OCI-LY1 (cell line): ENCODE measurements around the gene NABP2.
A peak's percentile ranks its signal among the peaks of the same experiment; 100 is the strongest.

Experiments used
- H2AFZ ChIP-seq: fragments of 200-600 bp; sonication (generic), shearing (Covaris generic); 2 replicates; pipeline ENCODE4 v1.6.0; 2014; ENCODE audit warnings: antibody characterized with exemption, mild to moderate bottlenecking, low read length
- H3F3A ChIP-seq: fragments of 200-600 bp; sonication (generic), shearing (Covaris generic); 2 replicates; pipeline ENCODE4 v1.6.0; 2014; ENCODE audit warnings: mild to moderate bottlenecking, antibody characterized with exemption, low read length, moderate library complexity; ENCODE audit not compliant: insufficient read depth
- H3K27ac ChIP-seq: fragments of 200-600 bp; sonication (generic); 2 replicates; pipeline ENCODE4 v1.5.1; 2014; ENCODE audit warnings: low read length, mixed run types, mild to moderate bottlenecking, low read depth; ENCODE audit not compliant: poor library complexity, severe bottlenecking
- H3K27me3 ChIP-seq: fragments of 200-600 bp; sonication (generic); 2 replicates; pipeline ENCODE4 v1.6.0; 2014; ENCODE audit warnings: antibody characterized with exemption, mild to moderate bottlenecking, low read length, moderate library complexity; ENCODE audit not compliant: insufficient read depth
- H3K36me3 ChIP-seq: fragments of 200-600 bp; sonication (generic); 2 replicates; pipeline ENCODE4 v1.6.1; 2014; ENCODE audit warnings: mild to moderate bottlenecking, antibody characterized with exemption, low read length, moderate library complexity, mixed read lengths; ENCODE audit not compliant: insufficient read depth
- H3K4me1 ChIP-seq: fragments of 200-600 bp; sonication (generic); 2 replicates; pipeline ENCODE4 v1.5.1; 2014; ENCODE audit warnings: mild to moderate bottlenecking, low read length, moderate library complexity; ENCODE audit not compliant: insufficient read depth, severe bottlenecking
- H3K4me2 ChIP-seq: fragments of 200-600 bp; sonication (generic), shearing (Covaris generic); 2 replicates; pipeline ENCODE4 v1.6.1; 2014; ENCODE audit warnings: low read length
- H3K4me3 ChIP-seq: fragments of 200-600 bp; sonication (generic); 2 replicates; pipeline ENCODE4 v1.5.1; 2014; ENCODE audit warnings: low read length, low read depth, mild to moderate bottlenecking, mixed read lengths; ENCODE audit not compliant: poor library complexity, severe bottlenecking
- H3K79me2 ChIP-seq: fragments of 200-600 bp; shearing (Covaris generic); 2 replicates; pipeline ENCODE4 v1.6.1; 2016; ENCODE audit warnings: mixed run types, low read length, mixed read lengths; ENCODE audit not compliant: insufficient read depth
- H3K9ac ChIP-seq: fragments of 200-600 bp; sonication (generic), shearing (Covaris generic); 2 replicates; pipeline ENCODE4 v1.6.1; 2014; ENCODE audit warnings: mild to moderate bottlenecking, low read length, mixed read lengths
- H3K9me2 ChIP-seq: fragments of 200-600 bp; sonication (generic), shearing (Covaris generic); 2 replicates; pipeline ENCODE4 v1.6.1; 2014; ENCODE audit warnings: low read depth, mild to moderate bottlenecking, low read length, mixed read lengths
- H3K9me3 ChIP-seq: fragments of 200-600 bp; shearing (Covaris generic); 2 replicates; pipeline ENCODE4 v1.6.1; 2014; ENCODE audit warnings: low read length, mixed read lengths
- H4K20me1 ChIP-seq: fragments of 200-600 bp; sonication (generic), shearing (Covaris generic); 2 replicates; pipeline ENCODE4 v1.6.0; 2016; ENCODE audit warnings: mild to moderate bottlenecking, low read length; ENCODE audit not compliant: insufficient read depth
- CTCF ChIP-seq: fragments of 200-600 bp; sonication (generic), shearing (Covaris generic); IDR thresholded peaks from 2 replicates; pipeline ENCODE4 v1.5.1; 2017; ENCODE audit warnings: mild to moderate bottlenecking, antibody characterized with exemption, low read length, moderate library complexity, mixed read lengths
- EZH2 ChIP-seq: fragments of 200-600 bp; sonication (generic), shearing (Covaris generic); IDR thresholded peaks from 2 replicates; pipeline ENCODE4 v1.8.0; 2017; ENCODE audit warnings: borderline replicate concordance, mixed run types, mild to moderate bottlenecking, antibody characterized with exemption, low read length, moderate library complexity, mixed read lengths

The NABP2 gene

GRCh38 chr12:56188131-56188777 is 35.9 kb upstream of the NABP2 start:
- H3K9ac ChIP-seq = peak overlapping the region; percentile 95
- peaks cover 24% of the 10 kb centered on the region for H3K79me2 ChIP-seq
- no peaks in the 10 kb centered on the region for H3K9me3 ChIP-seq
- H3K9me2 ChIP-seq = no peaks in the 10 kb centered on the region
- H4K20me1 ChIP-seq = no peaks in the 10 kb centered on the region
- TF ChIP-seq EZH2 (no peak), CTCF (no peak)
- peak overlapping the region; percentile 94 for H3K4me2 ChIP-seq
- H3K4me3 ChIP-seq = peak overlapping the region; percentile 98
- H3F3A ChIP-seq = peaks cover 9% of the 10 kb centered on the region; the same call in 1 of the 2 replicates
- H3K36me3 ChIP-seq = peaks cover 43% of the 10 kb centered on the region
- no peak overlapping the region for H2AFZ ChIP-seq
- H3K27me3 ChIP-seq = no peaks in the 10 kb centered on the region
- H3K27ac ChIP-seq = peak overlapping the region; percentile 57
- H3K4me1 ChIP-seq = peaks cover 32% of the 10 kb centered on the region

- TF ChIP-seq CTCF (no peak), EZH2 (no peak)
- no peaks in the 10 kb centered on the region for H4K20me1 ChIP-seq
- H3K9me3 ChIP-seq = no peaks in the 10 kb centered on the region
- peak overlapping the region; percentile 95 for H3K9ac ChIP-seq
- peak overlapping the region; percentile 57 for H3K27ac ChIP-seq
- H3K4me2 ChIP-seq = peak overlapping the region; percentile 94
- peaks cover 33% of the 10 kb centered on the region for H3K4me1 ChIP-seq
- peaks cover 9% of the 10 kb centered on the region; the same call in 1 of the 2 replicates for H3F3A ChIP-seq
- H3K36me3 ChIP-seq = peaks cover 38% of the 10 kb centered on the region
- H3K79me2 ChIP-seq = peaks cover 24% of the 10 kb centered on the region
- no peaks in the 10 kb centered on the region for H3K27me3 ChIP-seq
- no peaks in the 10 kb centered on the region for H3K9me2 ChIP-seq
- peak overlapping the region; percentile 98 for H3K4me3 ChIP-seq
- H2AFZ ChIP-seq = no peak overlapping the region
These were observed 35.4 kb upstream of the NABP2 start for GRCh38 chr12:56188778-56189098.

- Histone ChIP-seq H3K27ac (peak within 1 kb of the TSS; percentile 78), H3K9me2 (no peaks in the 10 kb centered on the region), H3K4me2 (peak within 1 kb of the TSS; percentile 100), H3K36me3 (peaks cover 32% of the 10 kb centered on the region), H3K9me3 (no peaks in the 10 kb centered on the region), H4K20me1 (no peaks in the 10 kb centered on the region), H3K27me3 (no peaks in the 10 kb centered on the region), H3F3A (peaks cover 9% of the 10 kb centered on the region; the same call in 1 of the 2 replicates), H3K4me1 (peaks cover 36% of the 10 kb centered on the region), H3K79me2 (peaks cover 24% of the 10 kb centered on the region), H3K4me3 (peak within 1 kb of the TSS; percentile 98), H2AFZ (peak within 1 kb of the TSS; percentile 39; the same call in 1 of the 2 replicates), H3K9ac (peak within 1 kb of the TSS; percentile 98)
- no peak for TF ChIP-seq EZH2
- peak; percentile 68 for TF ChIP-seq CTCF
These were observed 34.8 kb upstream of the NABP2 start, which contains the start of gene SMARCC2 for GRCh38 chr12:56189099-56189917. TSS of gene SMARCC2 (minus strand) at chr12:56189483. CDS start at chr12:56189461, 22 bp downstream.
